ENCODE results near the gene WBP1L.

WBP1L gene

GRCh38 chr10:102812231-102812876 is 68.6 kb downstream of the WBP1L start:
- TF ChIP-seq CTCF (IDR thresholded peaks at IDR 0.05) = no peak
- Mint-ChIP-seq H3K27ac (peak overlapping the region; percentile 73), H3K4me3 (no peak overlapping the region), H3K36me3 (ENCODE audit: low read depth) (peaks cover 49% of the 10 kb centered on the region), H3K27me3 (ENCODE audit: low read depth, poor library complexity) (no peaks in the 10 kb centered on the region), H3K9me3 (no peaks in the 10 kb centered on the region), H3K4me1 (peaks cover 58% of the 10 kb centered on the region)
- DNase-seq = no peak

DNA sequence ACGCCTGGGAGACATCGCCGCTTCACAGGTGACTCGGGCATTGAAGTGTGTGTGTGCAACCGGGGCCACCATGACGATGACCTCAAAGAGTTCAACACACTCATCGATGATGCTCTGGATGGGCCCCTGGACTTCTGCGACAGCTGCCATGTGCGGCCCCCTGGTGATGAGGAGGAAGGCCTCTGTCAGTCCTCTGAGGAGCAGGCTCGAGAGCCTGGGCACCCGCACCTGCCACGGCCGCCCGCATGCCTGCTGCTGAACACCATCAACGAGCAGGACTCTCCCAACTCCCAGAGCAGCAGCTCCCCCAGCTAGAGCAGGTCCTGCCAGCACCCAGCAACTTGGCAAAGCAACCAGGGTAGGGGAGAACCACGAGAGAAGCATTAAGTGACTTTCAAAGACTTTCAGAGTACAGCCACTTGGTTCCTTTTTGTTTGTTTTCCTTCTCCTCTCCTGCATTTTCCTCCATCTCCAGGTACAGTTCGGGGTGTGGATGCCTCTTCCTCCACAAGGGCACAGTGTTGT is 69.3 kb downstream of the WBP1L start:
- no peak for DNase-seq
- Mint-ChIP-seq H3K27me3 (ENCODE audit: low read depth, poor library complexity) (no peaks in the 10 kb centered on the region), H3K36me3 (ENCODE audit: low read depth) (peaks cover 49% of the 10 kb centered on the region), H3K4me3 (peak overlapping the region; percentile 36), H3K4me1 (peaks cover 56% of the 10 kb centered on the region), H3K9me3 (no peaks in the 10 kb centered on the region), H3K27ac (peak overlapping the region; percentile 97)
- no peak for TF ChIP-seq CTCF (IDR thresholded peaks at IDR 0.05)

DNA sequence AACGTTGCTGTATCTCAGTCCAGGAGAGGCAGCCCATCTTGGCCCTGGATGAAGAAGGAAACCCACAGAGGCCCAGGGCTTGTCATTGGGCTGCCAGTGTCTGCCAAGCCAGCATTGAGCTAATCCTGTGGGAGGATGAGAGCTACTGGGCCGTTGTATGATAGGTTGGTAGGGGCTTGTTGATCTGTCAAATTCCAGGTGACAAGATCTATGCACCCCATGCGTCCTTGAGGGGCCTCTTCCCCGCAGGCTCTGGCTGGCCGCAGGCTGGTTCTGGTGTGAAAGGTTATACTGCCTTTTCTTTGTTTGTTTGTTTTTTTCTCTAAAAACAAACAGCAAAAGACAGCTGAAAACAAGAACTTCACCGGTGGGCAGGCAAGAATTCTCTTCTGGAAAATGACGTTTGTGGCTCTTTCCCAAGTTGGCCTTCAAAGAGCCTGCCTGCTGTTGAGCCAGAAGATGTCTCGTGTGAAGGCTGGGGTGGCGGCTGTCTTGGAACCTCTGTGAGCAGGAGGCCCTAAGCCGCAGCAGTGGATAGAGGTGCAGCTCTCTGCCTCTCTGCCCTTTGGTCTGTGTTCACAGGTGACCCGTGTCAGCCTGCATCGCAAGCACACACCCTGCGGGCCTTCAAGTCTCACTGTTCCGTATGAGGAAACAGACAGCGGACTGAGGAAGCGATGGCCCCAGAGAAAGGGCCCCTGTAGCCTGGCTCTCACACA is 70.1 kb downstream of the WBP1L start:
- Mint-ChIP-seq H3K27ac (peak overlapping the region; percentile 97), H3K27me3 (ENCODE audit: low read depth, poor library complexity) (no peaks in the 10 kb centered on the region), H3K36me3 (ENCODE audit: low read depth) (peaks cover 43% of the 10 kb centered on the region), H3K4me3 (peak overlapping the region; percentile 36), H3K9me3 (no peaks in the 10 kb centered on the region), H3K4me1 (peaks cover 48% of the 10 kb centered on the region)
- no peak for TF ChIP-seq CTCF (IDR thresholded peaks at IDR 0.05)
- DNase-seq = no peak

GRCh38 chr10:102814453-102814871 is 70.7 kb downstream of the WBP1L start:
- H3K27me3 Mint-ChIP-seq (ENCODE audit: low read depth, poor library complexity) = no peaks in the 10 kb centered on the region
- H3K4me1 Mint-ChIP-seq = peaks cover 47% of the 10 kb centered on the region
- H3K4me3 Mint-ChIP-seq = no peak overlapping the region
- peaks cover 43% of the 10 kb centered on the region for H3K36me3 Mint-ChIP-seq (ENCODE audit: low read depth)
- peak overlapping the region; percentile 97 for H3K27ac Mint-ChIP-seq
- TF ChIP-seq CTCF (IDR thresholded peaks at IDR 0.05) = no peak
- DNase-seq = no peak
- H3K9me3 Mint-ChIP-seq = no peaks in the 10 kb centered on the region

DNA sequence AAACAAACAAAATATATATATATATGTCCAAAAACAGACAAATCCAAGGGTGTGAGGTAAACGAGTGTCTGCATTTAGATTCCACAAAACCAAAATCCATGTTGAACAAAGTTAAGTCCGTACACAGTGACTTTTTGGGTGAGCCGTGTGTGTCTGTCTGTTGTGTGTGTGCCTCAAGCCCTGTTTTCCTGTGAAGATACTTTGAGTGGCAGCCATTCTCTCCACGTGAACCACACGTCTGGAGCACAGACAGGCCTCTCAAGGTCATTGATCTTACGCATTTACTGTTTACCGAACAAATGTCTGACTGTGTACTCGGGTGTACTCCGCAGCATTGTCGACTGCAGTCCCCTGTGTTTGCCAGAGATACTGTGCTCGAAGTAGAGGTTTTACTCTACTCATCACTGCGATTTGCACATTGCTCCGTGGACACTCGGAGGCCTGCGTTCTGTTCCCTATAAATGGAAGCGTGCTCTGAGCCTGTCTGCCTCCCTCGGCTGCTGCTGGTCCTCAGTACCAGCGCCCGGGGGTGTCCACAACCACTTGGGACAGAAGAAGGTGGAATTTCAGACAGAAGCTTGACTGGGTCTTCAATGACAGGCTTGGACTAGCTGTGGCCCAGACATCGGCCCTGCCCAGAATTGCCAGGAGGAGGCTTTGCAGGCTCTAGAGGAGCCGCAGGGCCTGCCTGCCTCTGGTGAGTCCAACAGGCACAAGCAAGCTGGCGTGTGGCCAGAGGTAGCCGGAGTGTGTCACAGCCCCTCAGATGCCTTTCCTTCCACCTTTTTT is 71.3 kb downstream of the WBP1L start:
- Mint-ChIP-seq H3K36me3 (ENCODE audit: low read depth) (peaks cover 43% of the 10 kb centered on the region), H3K4me3 (no peak overlapping the region), H3K27me3 (ENCODE audit: low read depth, poor library complexity) (no peaks in the 10 kb centered on the region), H3K27ac (peak overlapping the region; percentile 97), H3K4me1 (peaks cover 51% of the 10 kb centered on the region), H3K9me3 (no peaks in the 10 kb centered on the region)
- no peak for DNase-seq
- TF ChIP-seq CTCF (IDR thresholded peaks at IDR 0.05) = no peak

Measured in nephron progenitor cell (in vitro differentiated cells).